ENCODE results near the gene MUC5AC.

DNA sequence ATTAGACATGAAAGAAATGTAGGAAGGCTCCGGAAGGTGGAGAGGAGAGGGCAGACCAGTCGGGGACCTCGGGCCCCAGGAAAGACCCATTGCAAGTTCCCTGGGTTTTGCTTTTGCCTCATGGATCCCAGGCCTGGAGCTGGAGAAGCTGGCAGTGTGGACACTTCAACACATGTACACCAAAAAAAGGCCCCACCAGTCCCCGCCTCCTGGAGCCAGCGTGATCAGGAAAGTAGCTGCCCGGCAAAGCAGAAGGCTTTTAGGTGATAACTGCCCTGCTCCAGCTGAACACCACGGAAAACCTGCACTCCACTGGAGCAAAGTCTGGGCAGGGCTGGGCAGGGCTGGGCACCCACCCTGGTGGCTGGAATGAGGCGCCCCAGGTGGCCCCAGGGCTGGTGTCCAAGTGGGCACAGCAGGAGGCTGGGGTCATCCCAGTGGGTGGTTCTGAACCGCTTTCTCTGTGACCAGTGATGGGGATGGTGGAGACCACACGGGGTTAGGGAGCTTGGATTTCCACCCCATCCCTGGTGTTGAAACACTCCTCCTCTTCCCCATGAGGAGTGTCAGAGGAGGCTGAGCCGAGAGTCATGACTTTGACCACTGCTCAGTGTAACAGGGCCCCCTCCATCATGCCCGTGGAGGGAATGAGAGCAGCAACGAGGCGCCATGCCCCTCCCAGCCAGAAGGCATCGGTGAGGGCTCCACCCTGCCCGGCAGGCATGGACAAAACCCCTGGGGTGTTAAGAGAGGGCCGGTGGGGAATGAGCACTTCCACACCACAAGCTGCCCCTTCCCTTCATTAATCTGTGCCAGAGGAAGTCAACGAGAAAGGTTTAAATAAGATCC lies 16.9 kb upstream of the MUC5AC start:
- TF ChIP-seq, protein P1, sequence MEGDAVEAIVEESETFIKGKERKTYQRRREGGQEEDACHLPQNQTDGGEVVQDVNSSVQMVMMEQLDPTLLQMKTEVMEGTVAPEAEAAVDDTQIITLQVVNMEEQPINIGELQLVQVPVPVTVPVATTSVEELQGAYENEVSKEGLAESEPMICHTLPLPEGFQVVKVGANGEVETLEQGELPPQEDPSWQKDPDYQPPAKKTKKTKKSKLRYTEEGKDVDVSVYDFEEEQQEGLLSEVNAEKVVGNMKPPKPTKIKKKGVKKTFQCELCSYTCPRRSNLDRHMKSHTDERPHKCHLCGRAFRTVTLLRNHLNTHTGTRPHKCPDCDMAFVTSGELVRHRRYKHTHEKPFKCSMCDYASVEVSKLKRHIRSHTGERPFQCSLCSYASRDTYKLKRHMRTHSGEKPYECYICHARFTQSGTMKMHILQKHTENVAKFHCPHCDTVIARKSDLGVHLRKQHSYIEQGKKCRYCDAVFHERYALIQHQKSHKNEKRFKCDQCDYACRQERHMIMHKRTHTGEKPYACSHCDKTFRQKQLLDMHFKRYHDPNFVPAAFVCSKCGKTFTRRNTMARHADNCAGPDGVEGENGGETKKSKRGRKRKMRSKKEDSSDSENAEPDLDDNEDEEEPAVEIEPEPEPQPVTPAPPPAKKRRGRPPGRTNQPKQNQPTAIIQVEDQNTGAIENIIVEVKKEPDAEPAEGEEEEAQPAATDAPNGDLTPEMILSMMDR (IDR thresholded peaks at IDR 0.05): no peak
- no peak for TF ChIP-seq POLR2A (IDR thresholded peaks at IDR 0.05)
